ENCODE results near the gene PPP2R2B. TPM values are rescaled to one million over a fixed set of nuclear protein-coding genes. Genes with fewer than 3 reads are reported as not detected.
"Not testable (repeated sequence)": the region's sequence is repeated elsewhere in the genome, so short reads cannot be mapped to it uniquely, and the experiment has no call there.

The PPP2R2B gene
- total RNA-seq, 1 donor from 2014 or later: 1.2 TPM

- H3K36me3 ChIP-seq (ENCODE audit: control insufficient read depth, insufficient read depth, low read length): no peaks in the 10 kb centered on the region
- no peaks in the 10 kb centered on the region for H3K27me3 ChIP-seq (ENCODE audit: control insufficient read depth, insufficient read depth, low read length)
- no peak overlapping the region for H3K4me3 ChIP-seq (ENCODE audit: low read depth, low read length)
- no peak for TF ChIP-seq CTCF (IDR thresholded peaks at IDR 0.05; ENCODE audit: insufficient read depth, low read length, poor library complexity, severe bottlenecking)
- DNase-seq (ENCODE audit: low read depth): no peak
Measured at GRCh38 chr5:146564007-146564762, 314.4 kb downstream of the PPP2R2B start.

GRCh38 chr5:146562461-146562860 lies 316.1 kb downstream of the PPP2R2B start:
- no peaks in the 10 kb centered on the region for H3K36me3 ChIP-seq (ENCODE audit: control insufficient read depth, insufficient read depth, low read length)
- DNase-seq (ENCODE audit: low read depth): no peak
- no peak overlapping the region for H3K4me3 ChIP-seq (ENCODE audit: low read depth, low read length)
- no peaks in the 10 kb centered on the region for H3K27me3 ChIP-seq (ENCODE audit: control insufficient read depth, insufficient read depth, low read length)
- TF ChIP-seq CTCF (IDR thresholded peaks at IDR 0.05; ENCODE audit: insufficient read depth, low read length, poor library complexity, severe bottlenecking): no peak

GRCh38 chr5:146561711-146562110 lies 316.8 kb downstream of the PPP2R2B start:
- Histone ChIP-seq H3K36me3 (ENCODE audit: control insufficient read depth, insufficient read depth, low read length) (no peaks in the 10 kb centered on the region), H3K27me3 (ENCODE audit: control insufficient read depth, insufficient read depth, low read length) (no peaks in the 10 kb centered on the region), H3K4me3 (ENCODE audit: low read depth, low read length) (no peak overlapping the region)
- TF ChIP-seq CTCF (IDR thresholded peaks at IDR 0.05; ENCODE audit: insufficient read depth, low read length, poor library complexity, severe bottlenecking): no peak
- DNase-seq (ENCODE audit: low read depth): no peak

- no peak for DNase-seq (ENCODE audit: low read depth)
- no peak for TF ChIP-seq CTCF (IDR thresholded peaks at IDR 0.05; ENCODE audit: insufficient read depth, low read length, poor library complexity, severe bottlenecking)
- Histone ChIP-seq H3K27me3 (ENCODE audit: control insufficient read depth, insufficient read depth, low read length) (no peaks in the 10 kb centered on the region), H3K36me3 (ENCODE audit: control insufficient read depth, insufficient read depth, low read length) (no peaks in the 10 kb centered on the region), H3K4me3 (ENCODE audit: low read depth, low read length) (no peak overlapping the region)
Measured at GRCh38 chr5:146560205-146560812, 318.2 kb downstream of the PPP2R2B start.

GRCh38 chr5:146556884-146557283 lies 321.7 kb downstream of the PPP2R2B start:
- not testable (repeated sequence) for DNase-seq (ENCODE audit: low read depth); H3K27me3 ChIP-seq (ENCODE audit: control insufficient read depth, insufficient read depth, low read length); H3K36me3 ChIP-seq (ENCODE audit: control insufficient read depth, insufficient read depth, low read length); H3K4me3 ChIP-seq (ENCODE audit: low read depth, low read length)

- Histone ChIP-seq H3K36me3 (ENCODE audit: control insufficient read depth, insufficient read depth, low read length) (no peaks in the 10 kb centered on the region), H3K27me3 (ENCODE audit: control insufficient read depth, insufficient read depth, low read length) (no peaks in the 10 kb centered on the region), H3K4me3 (ENCODE audit: low read depth, low read length) (no peak overlapping the region)
- no peak for TF ChIP-seq CTCF (IDR thresholded peaks at IDR 0.05; ENCODE audit: insufficient read depth, low read length, poor library complexity, severe bottlenecking)
- DNase-seq (ENCODE audit: low read depth): no peak
Measured at GRCh38 chr5:146553446-146553845, 325.1 kb downstream of the PPP2R2B start.

Data from kidney epithelial cell (primary cell).